Measurements from ENCODE around the gene ZC3H12A.

ZC3H12A gene

DNA sequence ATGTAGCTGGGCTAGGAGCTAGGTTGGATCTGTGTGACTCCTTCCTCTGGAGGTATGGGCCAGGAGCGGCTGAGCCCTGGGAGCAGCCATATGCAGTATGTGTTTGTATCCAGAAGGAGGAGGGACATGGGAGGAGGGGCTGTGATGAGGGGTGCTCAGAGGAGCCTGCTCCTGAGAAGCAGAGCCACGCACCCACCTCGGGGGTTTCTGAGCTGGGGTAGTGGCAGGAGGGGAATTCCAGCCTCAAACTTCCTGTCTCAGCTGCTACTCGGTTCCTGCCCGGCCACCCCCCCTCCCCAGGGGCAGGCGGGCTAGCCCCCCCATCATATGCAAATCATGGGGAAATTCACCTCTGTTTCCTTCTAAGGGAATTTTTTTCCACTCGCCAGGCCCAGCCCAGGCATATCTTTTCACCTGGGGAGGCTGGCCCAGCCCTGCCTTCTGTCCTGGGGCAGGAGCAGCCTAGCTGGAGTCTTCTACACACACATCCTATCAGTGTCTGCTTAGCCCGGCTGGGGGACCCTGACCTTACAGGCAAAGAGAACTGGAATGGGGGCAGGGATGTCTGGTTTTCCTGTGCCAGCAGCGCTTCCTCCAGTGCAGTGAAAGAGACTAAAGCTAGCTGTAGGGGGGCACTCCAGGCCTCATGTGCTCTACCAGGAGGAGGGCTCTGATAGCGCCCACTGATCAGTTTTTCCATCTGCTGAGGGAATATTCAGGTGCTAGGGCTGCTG lies 3.0 kb downstream of the ZC3H12A start:
- Histone ChIP-seq H3K27me3 (ENCODE audit: insufficient read depth, low read length, poor library complexity, severe bottlenecking) (no peaks in the 10 kb centered on the region), H3K79me2 (ENCODE audit: insufficient read depth, low read length) (peaks cover 86% of the 10 kb centered on the region), H3K4me3 (ENCODE audit: low read length, poor library complexity, severe bottlenecking) (peak overlapping the region; percentile 98), H2AFZ (ENCODE audit: low read length) (no peak overlapping the region), H3K9me2 (replicated peaks; ENCODE audit: low read depth, low read length) (no peaks in the 10 kb centered on the region), H3F3A (ENCODE audit: low read depth) (0 out of 2 replicates have a peak, but pooled peaks cover 3% of the 10 kb centered on the region), H3K9ac (ENCODE audit: low read depth, low read length, poor library complexity, severe bottlenecking) (peak overlapping the region; percentile 90), H3K9me3 (ENCODE audit: insufficient read depth, low read depth, low read length) (no peaks in the 10 kb centered on the region), H3K4me1 (ENCODE audit: insufficient read depth, low read length, poor library complexity, severe bottlenecking) (peaks cover 71% of the 10 kb centered on the region), H3K4me2 (ENCODE audit: low read depth, low read length, poor library complexity, severe bottlenecking) (peak overlapping the region; percentile 93), H3K36me3 (ENCODE audit: insufficient read depth, low read length) (peaks cover 24% of the 10 kb centered on the region; the same call in 1 of the 2 replicates), H4K20me1 (ENCODE audit: insufficient read depth, low read length, poor library complexity, severe bottlenecking) (peaks cover 60% of the 10 kb centered on the region)
- TF ChIP-seq EZH2phosphoT487 (IDR thresholded peaks at IDR 0.05; ENCODE audit: borderline replicate concordance) = no peak
- TF ChIP-seq, protein P1, sequence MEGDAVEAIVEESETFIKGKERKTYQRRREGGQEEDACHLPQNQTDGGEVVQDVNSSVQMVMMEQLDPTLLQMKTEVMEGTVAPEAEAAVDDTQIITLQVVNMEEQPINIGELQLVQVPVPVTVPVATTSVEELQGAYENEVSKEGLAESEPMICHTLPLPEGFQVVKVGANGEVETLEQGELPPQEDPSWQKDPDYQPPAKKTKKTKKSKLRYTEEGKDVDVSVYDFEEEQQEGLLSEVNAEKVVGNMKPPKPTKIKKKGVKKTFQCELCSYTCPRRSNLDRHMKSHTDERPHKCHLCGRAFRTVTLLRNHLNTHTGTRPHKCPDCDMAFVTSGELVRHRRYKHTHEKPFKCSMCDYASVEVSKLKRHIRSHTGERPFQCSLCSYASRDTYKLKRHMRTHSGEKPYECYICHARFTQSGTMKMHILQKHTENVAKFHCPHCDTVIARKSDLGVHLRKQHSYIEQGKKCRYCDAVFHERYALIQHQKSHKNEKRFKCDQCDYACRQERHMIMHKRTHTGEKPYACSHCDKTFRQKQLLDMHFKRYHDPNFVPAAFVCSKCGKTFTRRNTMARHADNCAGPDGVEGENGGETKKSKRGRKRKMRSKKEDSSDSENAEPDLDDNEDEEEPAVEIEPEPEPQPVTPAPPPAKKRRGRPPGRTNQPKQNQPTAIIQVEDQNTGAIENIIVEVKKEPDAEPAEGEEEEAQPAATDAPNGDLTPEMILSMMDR (conservative IDR thresholded peaks at IDR 0.05; ENCODE audit: low read length) = no peak

DNA sequence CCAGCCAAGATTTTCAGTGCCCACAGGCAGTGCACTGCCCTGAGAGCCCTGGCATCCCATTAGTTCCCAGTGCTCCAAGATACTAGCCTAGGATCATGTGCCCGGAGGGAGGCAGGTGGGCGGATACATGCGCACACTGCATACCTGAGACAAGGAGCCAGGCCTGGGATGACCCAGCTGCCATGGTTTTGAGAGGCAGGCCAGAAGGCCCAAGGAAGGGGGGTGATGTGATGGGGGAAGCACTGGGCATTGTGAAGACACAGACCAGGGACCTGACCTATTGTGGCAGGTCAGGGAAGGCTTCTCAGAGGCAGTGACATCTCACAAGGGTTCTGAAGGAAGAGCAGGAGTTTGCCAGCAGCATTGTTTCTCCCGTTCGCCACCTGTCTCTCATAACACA lies 3.6 kb downstream of the ZC3H12A start:
- peaks cover 30% of the 10 kb centered on the region; the same call in 1 of the 2 replicates for H3K36me3 ChIP-seq (ENCODE audit: insufficient read depth, low read length)
- TF ChIP-seq EZH2phosphoT487 (IDR thresholded peaks at IDR 0.05; ENCODE audit: borderline replicate concordance) = no peak
- TF ChIP-seq, protein P1 (conservative IDR thresholded peaks at IDR 0.05; ENCODE audit: low read length) = no peak
- H3K4me1 ChIP-seq (ENCODE audit: insufficient read depth, low read length, poor library complexity, severe bottlenecking) = peaks cover 66% of the 10 kb centered on the region
- H3K79me2 ChIP-seq (ENCODE audit: insufficient read depth, low read length) = peaks cover 82% of the 10 kb centered on the region
- no peak overlapping the region for H2AFZ ChIP-seq (ENCODE audit: low read length)
- H3K27me3 ChIP-seq (ENCODE audit: insufficient read depth, low read length, poor library complexity, severe bottlenecking) = no peaks in the 10 kb centered on the region
- H3K4me2 ChIP-seq (ENCODE audit: low read depth, low read length, poor library complexity, severe bottlenecking) = peak overlapping the region; percentile 93
- H3F3A ChIP-seq (ENCODE audit: low read depth) = 0 out of 2 replicates have a peak, but pooled peaks cover 3% of the 10 kb centered on the region
- H3K4me3 ChIP-seq (ENCODE audit: low read length, poor library complexity, severe bottlenecking) = peak overlapping the region; percentile 98
- peak overlapping the region; percentile 90 for H3K9ac ChIP-seq (ENCODE audit: low read depth, low read length, poor library complexity, severe bottlenecking)
- no peaks in the 10 kb centered on the region for H3K9me3 ChIP-seq (ENCODE audit: insufficient read depth, low read depth, low read length)
- no peaks in the 10 kb centered on the region for H3K9me2 ChIP-seq (replicated peaks; ENCODE audit: low read depth, low read length)
- peaks cover 60% of the 10 kb centered on the region for H4K20me1 ChIP-seq (ENCODE audit: insufficient read depth, low read length, poor library complexity, severe bottlenecking)

DNA sequence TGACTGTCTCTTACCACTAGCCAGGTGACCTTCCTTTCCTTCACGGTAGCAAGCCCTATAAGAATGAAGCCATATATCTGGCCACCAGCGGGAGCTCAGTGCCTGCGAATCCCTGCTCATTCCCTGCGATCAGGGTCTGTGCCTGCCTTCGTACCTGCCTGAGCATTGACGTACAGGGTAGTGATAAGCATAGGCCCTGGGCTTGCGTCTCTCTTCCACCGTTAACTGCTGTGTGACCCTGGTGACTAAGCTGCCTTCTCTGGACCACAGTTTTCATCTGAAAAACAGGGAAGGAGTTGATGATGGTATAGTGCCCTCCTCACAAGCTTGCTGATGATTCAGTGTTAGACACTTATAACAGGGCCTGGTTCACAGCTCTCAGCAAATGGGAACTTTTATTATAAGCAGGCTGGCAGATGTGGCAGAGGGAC lies 4.1 kb downstream of the ZC3H12A start:
- H3K4me3 ChIP-seq (ENCODE audit: low read length, poor library complexity, severe bottlenecking) = peak overlapping the region; percentile 98
- H2AFZ ChIP-seq (ENCODE audit: low read length) = no peak overlapping the region
- no peak for TF ChIP-seq EZH2phosphoT487 (IDR thresholded peaks at IDR 0.05; ENCODE audit: borderline replicate concordance)
- TF ChIP-seq, protein P1 (conservative IDR thresholded peaks at IDR 0.05; ENCODE audit: low read length) = no peak
- peaks cover 35% of the 10 kb centered on the region; the same call in 1 of the 2 replicates for H3K36me3 ChIP-seq (ENCODE audit: insufficient read depth, low read length)
- H3K9me3 ChIP-seq (ENCODE audit: insufficient read depth, low read depth, low read length) = no peaks in the 10 kb centered on the region
- H3K4me1 ChIP-seq (ENCODE audit: insufficient read depth, low read length, poor library complexity, severe bottlenecking) = peaks cover 60% of the 10 kb centered on the region
- H3K79me2 ChIP-seq (ENCODE audit: insufficient read depth, low read length) = peaks cover 80% of the 10 kb centered on the region
- peak overlapping the region; percentile 93 for H3K4me2 ChIP-seq (ENCODE audit: low read depth, low read length, poor library complexity, severe bottlenecking)
- 0 out of 2 replicates have a peak, but pooled peaks cover 3% of the 10 kb centered on the region for H3F3A ChIP-seq (ENCODE audit: low read depth)
- H3K9ac ChIP-seq (ENCODE audit: low read depth, low read length, poor library complexity, severe bottlenecking) = peak overlapping the region; percentile 90
- no peaks in the 10 kb centered on the region for H3K27me3 ChIP-seq (ENCODE audit: insufficient read depth, low read length, poor library complexity, severe bottlenecking)
- H4K20me1 ChIP-seq (ENCODE audit: insufficient read depth, low read length, poor library complexity, severe bottlenecking) = peaks cover 60% of the 10 kb centered on the region
- H3K9me2 ChIP-seq (replicated peaks; ENCODE audit: low read depth, low read length) = no peaks in the 10 kb centered on the region
